HG02588 (cell line): Measurements from ENCODE around the gene ZMYND11.
A peak's percentile ranks its signal among the peaks of the same experiment; 100 is the strongest.
"Not testable (repeated sequence)": the region's sequence is repeated elsewhere in the genome, so short reads cannot be mapped to it uniquely, and the experiment has no call there.

Source experiments
- ATAC-seq: cut with Tn5 transposase; IDR thresholded peaks from one replicate; pipeline ENCODE4 v1.9.1; 2021; ENCODE audit warnings: mild to moderate bottlenecking, moderate library complexity; ENCODE audit not compliant: unreplicated experiment

ZMYND11 gene

GRCh38 chr10:279232-279631, 144.0 kb downstream of the ZMYND11 start:
- ATAC-seq, result no peak

GRCh38 chr10:279655-280054, 144.4 kb downstream of the ZMYND11 start:
- no peak for ATAC-seq

DNA sequence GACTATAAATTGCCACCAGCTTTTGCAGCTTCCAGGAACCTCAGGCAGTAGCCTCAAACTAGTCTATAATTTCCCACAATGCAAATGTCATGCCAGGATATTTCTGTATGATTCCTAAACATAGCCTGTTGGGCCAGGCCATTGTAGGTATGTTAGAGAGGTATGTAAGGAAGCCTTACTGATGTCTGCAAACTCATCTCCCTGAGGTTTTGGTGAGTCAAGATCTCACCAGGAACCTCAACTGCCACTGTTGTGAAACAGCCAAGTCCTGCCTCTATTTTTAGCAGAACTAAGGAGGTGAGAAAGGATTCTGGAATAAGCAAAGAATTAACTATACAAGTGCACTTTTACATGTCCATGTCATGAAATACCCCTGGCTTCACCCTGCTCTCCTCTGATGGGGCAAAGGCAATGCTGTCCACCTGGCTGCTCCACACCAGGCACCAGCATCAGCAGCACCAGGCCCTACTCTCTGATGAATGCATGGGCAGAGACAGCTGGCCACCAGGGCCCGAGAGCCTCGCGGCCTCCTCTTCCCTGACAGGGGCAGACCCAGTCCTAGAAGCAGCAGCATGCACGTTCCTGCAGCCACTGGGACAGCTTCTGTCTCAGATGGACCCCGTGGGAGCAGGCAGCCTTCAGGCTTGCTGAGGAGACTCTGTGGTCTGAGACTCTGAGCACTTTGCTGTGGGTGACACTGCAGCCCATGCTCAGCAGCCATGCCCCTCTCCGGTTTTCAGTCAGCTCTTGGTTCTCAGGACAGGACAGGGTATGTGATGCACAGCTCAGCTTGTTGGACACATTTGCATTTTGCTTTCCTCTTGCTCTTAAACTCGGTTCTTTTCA, 147.3 kb downstream of the ZMYND11 start:
- ATAC-seq, result no peak

GRCh38 chr10:283140-283479, 147.9 kb downstream of the ZMYND11 start:
- no peak for ATAC-seq

DNA sequence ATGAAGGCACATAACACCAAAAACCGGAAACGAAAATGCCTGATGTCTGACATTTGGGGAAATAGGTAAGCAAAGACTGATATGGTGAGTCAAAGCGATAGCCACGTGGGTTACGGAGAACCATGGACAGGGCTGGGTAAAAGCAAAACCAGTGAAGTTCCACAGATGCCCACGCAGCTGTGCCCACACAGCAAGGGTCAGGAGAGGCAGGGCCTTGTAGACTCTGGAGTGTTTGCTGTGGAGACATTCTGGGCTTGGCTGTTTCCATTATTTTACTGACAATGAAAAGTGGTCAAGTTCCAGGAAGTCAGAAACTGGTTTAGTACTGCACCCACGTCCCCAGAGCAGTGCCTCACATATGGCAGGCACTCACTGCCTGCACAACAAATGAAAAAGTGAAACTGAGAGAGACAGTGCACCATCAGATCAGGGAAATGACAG, 148.7 kb downstream of the ZMYND11 start:
- peak; percentile 92 for ATAC-seq

DNA sequence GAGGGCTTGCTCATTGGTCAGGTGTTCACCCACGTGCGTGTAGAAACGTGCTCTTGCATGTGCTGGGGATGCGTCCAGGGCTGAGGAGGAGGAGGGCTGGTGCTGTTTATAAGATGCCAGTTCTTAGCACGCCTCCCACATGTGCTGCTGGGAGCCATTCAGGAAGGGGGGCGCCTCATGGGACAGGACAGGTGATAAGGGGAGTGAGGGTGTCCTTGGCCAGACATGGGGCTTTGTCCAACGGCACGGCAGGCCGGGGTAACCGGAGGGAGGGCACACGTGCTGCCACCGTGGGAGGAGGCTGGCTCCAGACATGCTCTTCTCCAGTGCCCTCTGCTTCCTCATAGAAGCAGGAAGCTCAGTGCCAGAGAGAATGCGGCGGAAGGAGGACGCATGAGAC, 150.0 kb downstream of the ZMYND11 start:
- no peak for ATAC-seq

GRCh38 chr10:287026-287709, 151.9 kb downstream of the ZMYND11 start:
- no peak for ATAC-seq

GRCh38 chr10:287814-288213, 152.6 kb downstream of the ZMYND11 start:
- no peak for ATAC-seq

GRCh38 chr10:288316-289200, 153.3 kb downstream of the ZMYND11 start:
- ATAC-seq, result no peak

DNA sequence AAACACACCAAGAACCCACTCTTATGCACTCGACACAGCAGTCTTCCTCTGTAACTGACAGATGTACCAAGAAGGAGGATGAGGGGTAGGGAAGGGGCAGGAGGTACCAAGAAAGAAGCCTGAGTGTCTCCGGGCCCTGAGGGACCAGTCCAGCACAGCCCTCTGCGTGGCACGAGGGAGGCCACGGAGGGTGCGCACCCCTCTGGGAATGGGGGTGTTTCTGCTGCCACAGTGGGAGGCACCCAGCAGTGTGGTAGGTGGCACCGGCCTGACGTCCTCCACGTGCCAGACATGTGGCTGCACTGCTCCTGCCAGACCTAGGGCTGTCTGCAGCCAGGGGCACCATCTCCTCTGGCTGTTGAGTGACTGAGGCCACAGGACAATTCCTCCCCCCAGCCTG, 154.3 kb downstream of the ZMYND11 start:
- ATAC-seq, result no peak

DNA sequence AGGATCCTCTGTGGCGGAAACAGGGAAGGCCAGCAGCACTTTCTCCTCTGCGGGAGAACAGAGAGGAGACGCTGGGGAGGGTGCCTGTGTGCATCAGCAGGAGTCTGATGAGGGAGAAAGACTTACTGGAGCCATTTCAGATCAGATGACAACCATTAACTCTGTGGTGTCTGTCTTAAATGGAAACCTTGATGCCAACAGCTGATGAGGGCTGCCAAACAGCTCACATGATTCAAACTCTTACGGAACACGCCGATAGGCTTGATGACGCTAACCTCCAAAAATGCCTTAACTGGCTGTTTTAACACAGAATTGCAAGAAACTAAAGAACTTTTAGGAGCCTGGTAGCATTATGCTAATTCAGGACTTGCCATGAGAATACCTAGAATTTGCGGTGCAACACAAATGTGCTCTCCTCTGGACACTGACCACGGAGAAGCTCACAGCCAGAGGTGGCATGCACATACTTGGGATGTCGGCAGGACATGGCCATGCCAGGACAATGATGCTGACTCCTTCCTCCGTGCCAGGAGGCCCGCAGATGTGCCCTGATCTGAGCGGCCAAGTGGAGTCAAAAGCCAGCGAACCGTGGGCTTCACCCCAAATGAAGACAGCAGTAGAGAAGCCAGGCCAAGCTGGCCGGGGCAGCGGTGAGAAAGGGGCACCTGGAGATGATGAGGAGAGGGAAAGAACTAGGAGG, 154.9 kb downstream of the ZMYND11 start:
- no peak for ATAC-seq

DNA sequence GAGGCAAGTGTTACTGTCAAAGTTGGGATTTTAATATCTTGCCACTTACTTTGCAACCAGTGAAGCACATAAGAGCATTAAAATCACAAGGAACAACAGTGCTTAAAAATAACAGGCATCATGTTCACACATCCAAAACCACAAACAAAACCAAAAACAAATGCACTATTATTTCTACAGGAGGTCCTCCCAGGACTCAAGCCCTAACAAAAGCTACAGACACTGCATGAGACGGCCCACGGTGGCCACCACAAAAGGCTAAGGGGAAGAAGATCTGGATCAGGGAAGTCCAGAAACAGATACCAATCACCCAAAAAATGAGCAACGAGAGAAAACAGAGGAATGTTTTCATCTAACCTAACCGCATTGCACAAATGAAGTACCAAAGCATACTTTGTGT, 158.4 kb downstream of the ZMYND11 start:
- no peak for ATAC-seq

DNA sequence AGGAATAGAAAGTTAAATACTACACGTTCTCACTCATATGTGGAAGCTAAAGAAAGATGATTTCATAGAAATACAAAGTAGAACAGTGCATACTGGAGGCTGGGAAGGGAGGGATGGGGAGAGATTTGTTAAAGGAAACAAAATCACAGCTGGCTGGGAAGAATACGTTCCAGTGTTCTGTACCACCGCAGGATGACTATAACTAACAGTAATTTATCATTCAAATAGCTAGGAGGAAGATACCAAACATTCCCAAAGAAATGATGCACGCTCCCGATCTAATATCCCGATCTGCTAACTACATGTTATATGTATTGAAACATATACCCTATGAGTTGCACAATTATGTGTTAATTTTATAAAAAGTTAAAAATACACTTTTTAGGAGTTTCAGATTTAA, 162.3 kb downstream of the ZMYND11 start:
- no peak for ATAC-seq

DNA sequence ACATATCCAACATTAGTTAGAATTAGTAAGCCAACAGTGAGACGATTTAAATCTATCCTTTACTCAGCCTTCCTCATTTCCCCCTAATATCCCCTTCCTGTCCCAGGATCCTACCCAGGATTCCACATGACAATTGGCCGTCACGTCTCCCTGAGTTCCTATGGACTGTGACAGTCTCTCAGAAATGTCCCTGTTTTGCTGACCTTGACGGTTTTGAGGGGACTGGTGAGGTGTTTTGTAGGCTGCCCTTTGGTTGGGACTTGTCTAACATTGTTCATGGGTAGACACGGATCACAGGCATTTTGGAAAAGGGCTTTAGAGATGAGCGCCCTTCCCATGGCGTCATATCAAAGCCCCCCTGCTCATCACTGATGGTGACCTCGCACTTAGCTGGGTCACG, 162.8 kb downstream of the ZMYND11 start:
- ATAC-seq, result no peak

- ATAC-seq, result no peak
These were observed 164.3 kb downstream of the ZMYND11 start for GRCh38 chr10:299512-299911.

DNA sequence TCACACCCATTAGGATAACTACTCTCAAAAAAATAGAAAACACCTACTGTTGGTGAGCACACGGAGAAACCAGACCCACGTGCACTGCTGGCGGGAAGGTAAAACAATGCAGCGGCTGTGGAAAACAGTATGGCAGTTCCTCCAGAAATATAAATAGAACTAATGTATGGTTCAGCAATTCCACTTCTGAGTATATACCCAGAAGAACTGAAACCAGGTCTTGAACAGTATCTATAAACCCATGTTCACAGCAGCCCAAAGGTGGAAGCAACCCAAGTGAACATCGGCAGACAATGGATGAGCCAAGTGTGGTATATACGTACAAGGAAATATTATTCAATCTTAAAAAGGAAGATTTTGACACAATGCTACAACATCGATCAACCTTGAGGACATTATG, 164.7 kb downstream of the ZMYND11 start:
- ATAC-seq, result no peak

- not testable (repeated sequence) for ATAC-seq
These were observed 165.3 kb downstream of the ZMYND11 start for GRCh38 chr10:300580-300979.

DNA sequence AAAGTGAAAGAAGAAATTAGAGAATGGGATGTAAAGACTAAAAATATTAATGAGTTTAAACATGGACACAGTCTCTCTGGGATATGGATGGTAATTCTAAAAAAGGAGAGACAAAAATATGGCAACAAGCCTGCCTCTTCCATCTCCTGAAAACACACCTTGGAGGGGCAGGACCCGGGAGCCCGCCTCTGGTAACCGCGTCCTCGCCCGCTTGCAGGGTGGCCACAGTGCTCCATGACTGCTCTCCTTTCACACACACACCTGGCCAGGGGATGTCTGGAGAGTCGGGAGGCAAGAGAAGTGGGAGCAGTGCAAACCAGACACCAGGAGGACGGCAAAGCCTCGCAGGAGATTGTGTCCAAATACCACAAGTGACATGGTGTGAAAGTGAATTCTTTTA, 166.3 kb downstream of the ZMYND11 start:
- no peak for ATAC-seq
